HCT116 (cell line): ENCODE results near the gene COQ8B.

Experiments used
- JUND ChIP-seq: IDR thresholded peaks from 2 replicates; pipeline ENCODE4 v1.6.1; 2012
- YY1 ChIP-seq: IDR thresholded peaks from 2 replicates; pipeline ENCODE4 v1.6.1; 2011; ENCODE audit warnings: low read length, low read depth, moderate library complexity, mild to moderate bottlenecking; ENCODE audit not compliant: insufficient replicate concordance; ENCODE audit errors: extremely low read depth
- ZNF274 ChIP-seq: fragments of 200-500 bp; sonication (Bioruptor generic); IDR thresholded peaks from 2 replicates; pipeline ENCODE4 v1.6.1; 2014; ENCODE audit warnings: mild to moderate bottlenecking, low read depth, low read length, inconsistent platforms
- TF ChIP-seq, protein P1 (sequence below), 3 experiments: fragments of 200-600 bp in 1 of 3; sonication (generic) in 1 of 3; IDR thresholded peaks in 2 of 3; conservative IDR thresholded peaks in 1 of 3; 2 replicates each; pipeline ENCODE4 v1.5.1; 2012 to 2017; ENCODE audit warnings: low read depth in 2 of 3, low read length in 2 of 3, antibody characterized with exemption in 1 of 3, borderline replicate concordance in 1 of 3, control low read depth in 1 of 3, mild to moderate bottlenecking in 1 of 3, mixed read lengths in 1 of 3, mixed run types in 1 of 3, moderate library complexity in 1 of 3; ENCODE audit not compliant: insufficient read depth in 1 of 3

DNA sequence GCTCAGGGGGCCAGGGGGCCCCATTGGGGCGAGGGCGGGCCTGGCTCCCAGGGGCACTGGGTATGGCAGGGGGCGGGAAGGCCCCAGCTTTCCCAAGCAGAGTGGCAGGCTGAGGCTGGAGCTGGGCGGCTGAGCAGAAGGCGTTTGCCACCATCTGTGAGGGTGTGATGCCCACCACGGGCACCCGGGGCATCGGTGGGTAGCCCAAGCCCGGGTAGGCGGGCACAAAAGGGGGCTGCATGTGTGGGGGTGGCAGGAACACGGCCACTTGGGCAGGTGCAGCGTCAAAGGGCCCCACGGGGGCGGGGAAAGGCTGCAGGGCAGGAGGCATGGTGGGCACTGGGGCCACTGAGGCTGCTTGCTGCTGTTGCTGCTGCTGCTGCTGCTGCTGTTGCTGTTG lies 49.1 kb downstream of the COQ8B start:
- TF ChIP-seq, protein P1, sequence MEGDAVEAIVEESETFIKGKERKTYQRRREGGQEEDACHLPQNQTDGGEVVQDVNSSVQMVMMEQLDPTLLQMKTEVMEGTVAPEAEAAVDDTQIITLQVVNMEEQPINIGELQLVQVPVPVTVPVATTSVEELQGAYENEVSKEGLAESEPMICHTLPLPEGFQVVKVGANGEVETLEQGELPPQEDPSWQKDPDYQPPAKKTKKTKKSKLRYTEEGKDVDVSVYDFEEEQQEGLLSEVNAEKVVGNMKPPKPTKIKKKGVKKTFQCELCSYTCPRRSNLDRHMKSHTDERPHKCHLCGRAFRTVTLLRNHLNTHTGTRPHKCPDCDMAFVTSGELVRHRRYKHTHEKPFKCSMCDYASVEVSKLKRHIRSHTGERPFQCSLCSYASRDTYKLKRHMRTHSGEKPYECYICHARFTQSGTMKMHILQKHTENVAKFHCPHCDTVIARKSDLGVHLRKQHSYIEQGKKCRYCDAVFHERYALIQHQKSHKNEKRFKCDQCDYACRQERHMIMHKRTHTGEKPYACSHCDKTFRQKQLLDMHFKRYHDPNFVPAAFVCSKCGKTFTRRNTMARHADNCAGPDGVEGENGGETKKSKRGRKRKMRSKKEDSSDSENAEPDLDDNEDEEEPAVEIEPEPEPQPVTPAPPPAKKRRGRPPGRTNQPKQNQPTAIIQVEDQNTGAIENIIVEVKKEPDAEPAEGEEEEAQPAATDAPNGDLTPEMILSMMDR (IDR thresholded peaks at IDR 0.05 in 2 of 3, conservative IDR thresholded peaks at IDR 0.05 in 1 of 3; ENCODE audit: borderline replicate concordance in 1 of 3, insufficient read depth in 1 of 3, low read depth in 2 of 3, low read length in 2 of 3), result no peak
- TF ChIP-seq JUND (no peak), YY1 (no peak), ZNF274 (no peak)
